Germinal center (tissue), 1 donor: ENCODE data around the gene LSM3.

ENCODE experiments used
- DNase-seq: peaks from one replicate; pipeline ENCODE4 v3.0.0; 2012; ENCODE audit warnings: mixed read lengths, low spot score

Gene LSM3

DNA sequence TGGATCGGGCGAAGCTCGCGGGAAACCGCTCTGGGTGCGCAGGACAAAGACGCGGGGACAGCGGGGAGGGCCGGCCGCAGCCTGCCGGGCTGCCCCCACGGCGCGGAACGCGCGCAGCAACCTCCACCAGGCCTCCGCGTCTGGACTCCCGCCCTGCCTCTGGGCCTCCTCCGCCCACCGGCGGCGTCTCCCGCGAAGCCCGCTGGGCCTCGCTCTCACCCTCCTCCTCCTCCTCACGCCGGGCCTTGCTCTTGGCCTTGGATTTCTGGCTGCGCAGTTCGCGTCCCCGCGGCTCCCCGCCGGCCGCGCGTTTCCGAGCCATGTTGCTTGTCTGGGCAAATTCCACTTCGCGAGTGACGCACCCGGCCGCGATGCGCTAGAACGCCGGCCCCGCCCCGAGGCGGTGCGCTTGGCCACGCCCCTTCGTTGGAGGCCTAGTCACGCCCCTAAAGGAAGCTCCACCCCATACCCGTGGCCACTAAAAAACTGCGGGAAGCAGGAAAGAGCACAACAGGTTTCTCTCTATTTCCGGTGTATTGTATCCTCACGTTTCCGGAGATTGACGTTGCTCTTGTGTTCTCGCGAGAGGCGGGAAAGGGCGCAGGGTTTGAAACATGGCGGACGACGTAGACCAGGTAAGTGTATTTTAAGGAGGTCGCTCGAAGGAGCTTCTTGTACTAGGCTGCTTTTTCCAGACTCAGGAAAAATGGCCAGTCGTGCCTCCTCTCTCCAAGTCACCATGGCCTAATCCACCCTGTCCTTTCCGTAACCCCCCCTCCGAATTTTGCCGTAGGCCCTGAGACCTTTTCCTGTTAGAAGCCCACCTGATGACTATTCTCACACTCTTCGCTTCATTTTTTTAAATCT is at the start of gene LSM3, which contains the start of gene XPC:
Gene LSM3, plus strand, starts transcription at position 571 of the 867 bp plus-strand sequence. Its CDS starts 44 bp downstream, at position 615.
Gene XPC, minus strand, starts transcription at position 355 of the 867 bp plus-strand sequence. Its CDS starts 33 bp downstream, at position 322.
- peak; percentile 92 for DNase-seq

DNA sequence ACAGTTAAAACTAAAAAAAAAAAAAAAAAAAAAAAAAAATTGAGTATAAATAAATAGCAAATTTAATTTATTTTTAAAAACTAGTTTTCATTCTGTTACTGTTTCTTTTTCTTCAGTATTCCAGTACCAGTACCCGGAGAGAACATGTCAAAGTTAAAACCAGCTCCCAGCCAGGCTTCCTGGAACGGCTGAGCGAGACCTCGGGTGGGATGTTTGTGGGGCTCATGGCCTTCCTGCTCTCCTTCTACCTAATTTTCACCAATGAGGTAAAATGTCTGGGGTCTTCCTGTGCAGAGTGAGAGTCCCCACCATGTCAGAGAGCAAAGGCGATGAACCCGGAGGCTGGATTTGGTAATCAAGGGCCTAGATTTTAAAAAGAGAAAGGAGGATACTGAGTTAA is 49.3 kb upstream of the LSM3 start:
- no peak for DNase-seq

DNA sequence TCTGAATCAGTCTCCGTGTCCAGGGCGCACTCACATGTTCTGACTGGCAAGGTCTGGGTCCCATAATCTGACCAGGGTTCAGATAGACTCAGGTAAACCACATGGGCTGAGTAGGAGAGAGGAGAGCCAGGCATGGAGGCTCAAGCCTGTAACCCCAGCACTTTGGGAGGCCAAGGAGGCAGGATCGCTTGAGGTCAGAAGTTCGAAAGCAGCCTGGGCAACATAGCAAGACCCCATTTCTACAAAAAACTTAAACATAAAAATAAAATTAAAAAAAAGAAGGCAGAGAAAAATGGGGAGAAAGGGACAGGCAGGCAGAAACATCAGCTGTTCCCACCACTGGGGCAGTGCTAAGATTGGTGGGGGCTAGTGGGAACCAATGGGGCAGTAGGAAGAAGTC is 48.4 kb upstream of the LSM3 start:
- DNase-seq, result no peak

DNA sequence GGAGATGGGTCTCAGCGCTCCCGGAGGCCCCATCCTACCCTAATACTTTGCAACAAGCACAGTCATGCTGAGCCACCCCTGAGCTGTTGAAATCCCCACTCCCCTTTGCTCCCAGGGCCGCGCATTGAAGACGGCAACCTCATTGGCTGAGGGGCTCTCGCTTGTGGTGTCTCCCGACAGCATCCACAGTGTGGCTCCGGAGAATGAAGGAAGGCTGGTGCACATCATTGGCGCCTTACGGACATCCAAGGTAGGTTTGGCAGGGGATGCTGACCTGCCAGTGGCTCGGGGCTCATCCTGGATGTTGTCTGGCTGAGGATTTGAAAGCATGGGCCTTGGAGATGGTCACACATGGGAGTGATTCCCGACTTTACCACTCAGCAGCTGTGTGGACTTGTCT is 47.9 kb upstream of the LSM3 start:
- no peak for DNase-seq

GRCh38 chr3:14131134-14131533 is 47.5 kb upstream of the LSM3 start:
- DNase-seq, result no peak

- DNase-seq, result no peak
Observed at GRCh38 chr3:14132120-14132519, 46.5 kb upstream of the LSM3 start.

GRCh38 chr3:14132689-14133088 is 45.9 kb upstream of the LSM3 start:
- no peak for DNase-seq

DNA sequence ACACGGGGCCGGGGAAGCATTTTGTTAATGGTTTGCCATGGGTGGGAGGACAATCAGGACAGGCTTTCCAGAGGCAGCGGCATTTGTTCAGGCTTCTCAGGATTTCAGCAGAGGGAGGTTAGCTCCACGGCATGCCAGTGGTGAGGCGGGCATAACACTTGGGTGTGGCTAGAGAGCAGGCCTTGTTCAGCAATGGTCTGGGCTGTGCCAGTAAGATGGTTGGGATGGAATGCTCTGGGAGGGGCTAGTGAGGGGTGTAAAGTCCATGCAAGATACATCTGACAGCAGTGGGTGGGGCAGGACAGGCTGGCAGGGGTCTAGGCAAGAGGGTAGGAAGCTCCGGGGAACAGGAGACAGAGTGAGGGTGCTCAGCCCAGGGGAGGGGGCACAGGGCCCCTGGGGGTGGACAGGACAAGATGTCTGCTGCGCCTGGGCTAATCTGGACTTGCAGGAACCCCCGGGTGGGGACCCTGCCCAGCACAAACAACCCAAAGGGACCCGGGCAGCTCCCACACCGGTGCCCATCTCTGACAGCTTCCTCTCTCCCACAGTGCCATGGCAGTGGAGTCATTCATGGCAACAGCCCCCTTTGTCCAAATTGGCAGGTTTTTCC is 45.3 kb upstream of the LSM3 start:
- DNase-seq, result no peak

GRCh38 chr3:14133876-14134275 is 44.7 kb upstream of the LSM3 start:
- no peak for DNase-seq

- DNase-seq, result no peak
Observed at GRCh38 chr3:14134291-14134690, 44.3 kb upstream of the LSM3 start.

GRCh38 chr3:14135581-14135980 is 43.0 kb upstream of the LSM3 start:
- DNase-seq, result no peak

- no peak for DNase-seq
Observed at GRCh38 chr3:14137004-14137403, 41.6 kb upstream of the LSM3 start.

GRCh38 chr3:14137445-14137844 is 41.2 kb upstream of the LSM3 start:
- DNase-seq, result no peak

DNA sequence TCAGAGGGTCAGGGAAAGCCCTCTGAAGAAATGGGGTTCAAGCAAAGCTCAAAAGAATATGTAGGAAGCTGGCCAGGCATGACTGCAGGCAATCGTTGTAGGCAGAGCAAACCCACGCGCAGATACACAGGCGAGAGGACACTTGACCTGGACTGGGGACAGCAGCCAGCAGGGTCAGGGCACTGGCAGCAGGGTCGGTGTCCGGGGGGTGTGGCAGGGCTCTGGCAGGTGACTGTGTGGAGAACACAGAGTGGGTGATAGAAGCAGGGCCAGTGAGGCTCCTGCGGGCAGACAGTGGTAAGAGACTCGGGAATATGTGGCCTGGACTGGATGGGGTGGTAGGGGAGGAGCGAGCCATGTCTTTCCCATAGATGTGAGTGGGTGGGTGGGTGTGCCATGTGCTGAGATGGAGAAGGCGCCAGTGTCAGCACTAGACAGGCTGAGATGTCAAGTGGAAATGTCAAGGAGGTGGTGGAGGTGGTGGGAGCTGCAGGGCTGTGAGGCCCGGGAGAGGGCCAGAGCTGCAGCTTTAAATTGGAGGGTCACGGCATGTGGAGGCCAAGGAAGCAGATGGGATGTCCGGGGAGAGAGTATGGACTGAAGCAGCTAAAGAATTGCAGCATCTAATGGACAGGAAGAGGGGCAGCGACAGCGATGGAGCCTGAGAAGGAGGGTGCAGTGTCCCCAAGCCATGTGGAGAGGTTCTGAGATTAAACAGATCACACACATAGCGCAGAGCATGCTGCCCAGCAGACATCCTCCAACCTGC is 40.3 kb upstream of the LSM3 start:
- DNase-seq, result no peak

GRCh38 chr3:14138878-14139655 is 39.5 kb upstream of the LSM3 start:
- no peak for DNase-seq

DNA sequence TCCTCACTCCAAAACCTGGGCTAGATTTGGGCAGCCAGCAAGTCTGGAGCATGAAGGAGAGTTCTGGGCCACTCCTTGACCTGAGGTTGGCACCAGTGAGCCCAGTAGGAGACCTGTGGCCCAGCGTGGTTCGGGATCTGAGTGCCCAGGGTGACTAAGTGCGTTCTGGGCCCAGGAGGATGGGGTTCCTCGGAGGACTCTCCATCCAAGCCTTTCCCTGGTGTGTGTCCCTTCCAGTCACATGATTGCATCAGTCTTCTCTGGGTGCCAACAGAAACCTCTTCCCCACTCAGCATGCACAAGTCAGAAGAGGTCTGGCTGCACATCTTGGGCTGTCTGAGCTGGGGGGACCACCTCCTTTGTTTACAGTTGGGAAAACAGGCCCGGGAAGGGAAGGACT is 38.8 kb upstream of the LSM3 start:
- DNase-seq, result no peak

DNA sequence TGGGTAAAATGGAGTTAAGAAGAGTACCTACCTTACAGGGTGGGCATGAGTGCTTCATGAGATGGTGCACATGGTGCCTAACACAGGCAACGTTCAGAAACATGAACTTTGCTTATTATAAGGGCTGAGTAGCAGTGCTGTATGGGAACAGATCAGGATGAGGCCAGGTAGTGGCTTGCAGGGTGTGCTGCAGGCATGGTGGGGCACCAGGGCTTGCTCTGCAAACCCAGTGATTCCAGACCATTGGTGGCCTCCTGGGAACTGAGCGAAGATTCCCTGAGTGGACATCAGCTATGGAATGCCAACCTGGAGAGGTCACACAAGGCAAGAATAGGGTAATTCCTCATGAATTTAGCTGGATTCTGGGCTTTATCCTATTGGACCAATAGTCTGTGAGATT is 37.9 kb upstream of the LSM3 start:
- no peak for DNase-seq

GRCh38 chr3:14141144-14141543 is 37.5 kb upstream of the LSM3 start:
- DNase-seq, result no peak

GRCh38 chr3:14141602-14142341 is 36.8 kb upstream of the LSM3 start:
- DNase-seq, result no peak

DNA sequence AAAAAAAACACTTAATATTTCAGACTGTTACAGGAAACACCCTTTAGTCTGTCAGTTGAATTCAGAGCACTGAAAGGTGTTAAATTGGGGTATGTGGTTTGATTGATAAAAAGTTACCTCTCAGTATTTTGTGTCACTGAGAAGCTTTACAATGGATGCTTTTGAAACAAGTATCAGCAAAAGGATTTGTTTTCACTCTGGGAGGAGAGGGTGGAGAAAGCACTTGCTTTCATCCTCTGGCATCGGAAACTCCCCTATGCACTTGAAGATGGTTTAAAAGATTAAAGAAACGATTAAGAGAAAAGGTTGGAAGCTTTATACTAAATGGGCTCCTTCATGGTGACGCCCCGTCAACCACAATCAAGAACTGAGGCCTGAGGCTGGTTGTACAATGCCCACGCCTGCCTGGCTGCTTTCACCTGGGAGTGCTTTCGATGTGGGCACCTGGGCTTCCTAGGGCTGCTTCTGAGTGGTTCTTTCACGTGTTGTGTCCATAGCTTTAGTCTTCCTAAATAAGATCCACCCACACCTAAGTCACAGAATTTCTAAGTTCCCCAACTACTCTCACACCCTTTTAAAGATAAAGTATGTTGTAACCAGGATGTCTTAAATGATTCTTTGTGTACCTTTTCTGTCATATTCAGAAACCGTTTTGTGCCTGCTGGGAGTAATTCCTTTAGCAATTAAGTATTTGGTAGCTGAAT is 35.9 kb upstream of the LSM3 start:
- no peak for DNase-seq
